Fibroblast of gingiva (primary cell): Measurements from ENCODE around the gene SH3PXD2A.
A peak's percentile ranks its signal among the peaks of the same experiment; 100 is the strongest.
"Not testable (repeated sequence)": the region's sequence is repeated elsewhere in the genome, so short reads cannot be mapped to it uniquely, and the experiment has no call there.

Source experiments
- DNase-seq: peaks from one replicate; pipeline ENCODE4 v3.0.0-alpha.2; 2011; ENCODE audit warnings: low read depth

SH3PXD2A gene

DNA sequence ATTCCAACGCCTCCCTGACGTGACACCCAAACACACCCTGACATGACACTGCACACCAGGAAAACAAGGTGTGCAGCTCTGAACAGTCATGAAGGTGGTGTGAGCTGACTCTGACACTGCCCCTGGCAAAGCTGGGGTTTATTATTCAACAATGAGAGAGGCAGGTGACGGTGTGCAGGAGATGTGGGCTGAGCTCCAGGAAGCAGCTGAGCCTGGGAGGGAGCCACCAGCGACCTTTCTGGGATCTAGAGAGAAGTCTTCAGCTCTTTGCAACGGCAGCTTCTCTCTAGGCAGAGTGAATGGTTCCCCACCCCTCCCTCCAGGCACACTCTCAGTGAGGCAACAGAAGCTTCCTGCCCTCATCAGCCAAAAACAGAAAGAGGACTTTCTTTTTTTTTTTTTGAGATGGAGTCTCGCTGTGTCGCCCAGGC is 65.6 kb downstream of the SH3PXD2A start:
- DNase-seq, result no peak

DNA sequence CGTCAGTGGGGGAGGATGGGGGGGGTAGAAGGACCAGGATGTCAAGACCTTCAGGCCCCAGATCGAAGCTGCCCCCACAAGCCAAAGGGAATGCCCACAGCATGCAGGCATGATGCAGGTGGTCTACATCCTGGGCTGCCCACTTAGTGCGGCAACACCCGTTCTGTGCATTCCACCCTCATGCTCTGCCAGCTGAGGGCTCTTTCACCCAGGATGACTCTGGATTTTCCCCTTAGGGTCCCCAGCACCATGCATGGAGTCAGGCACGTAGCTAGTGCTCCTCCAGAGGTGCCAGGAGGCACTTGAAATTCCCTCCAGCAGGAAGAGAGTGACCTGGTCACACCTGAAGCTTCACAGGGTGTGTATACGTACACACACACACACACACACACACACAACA is 66.2 kb downstream of the SH3PXD2A start:
- no peak for DNase-seq

DNA sequence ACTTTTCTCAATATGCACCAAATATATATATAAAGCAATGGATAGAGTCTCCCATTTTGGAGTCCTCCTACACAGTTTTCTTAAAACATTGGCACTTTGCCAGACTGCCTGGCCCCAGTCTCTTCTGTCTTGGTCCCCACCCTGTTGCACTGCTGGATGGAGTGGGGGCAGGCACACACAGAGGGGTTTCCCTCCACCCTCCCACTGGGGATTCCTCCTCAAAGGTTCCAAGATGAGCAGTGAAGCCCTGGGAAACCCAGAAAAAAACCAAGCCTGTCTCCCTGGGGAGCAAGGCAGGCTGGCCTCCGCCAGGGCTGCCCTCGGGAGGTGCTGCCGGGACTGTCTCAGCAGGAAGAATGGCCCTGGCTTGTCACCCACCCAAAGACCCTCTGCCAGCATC is 68.0 kb downstream of the SH3PXD2A start:
- no peak for DNase-seq

GRCh38 chr10:103786020-103786419 is 69.4 kb downstream of the SH3PXD2A start:
- DNase-seq, result no peak

- DNase-seq, result no peak
These were observed 70.5 kb downstream of the SH3PXD2A start for GRCh38 chr10:103784723-103785418.

GRCh38 chr10:103784089-103784488 is 71.3 kb downstream of the SH3PXD2A start:
- no peak for DNase-seq

DNA sequence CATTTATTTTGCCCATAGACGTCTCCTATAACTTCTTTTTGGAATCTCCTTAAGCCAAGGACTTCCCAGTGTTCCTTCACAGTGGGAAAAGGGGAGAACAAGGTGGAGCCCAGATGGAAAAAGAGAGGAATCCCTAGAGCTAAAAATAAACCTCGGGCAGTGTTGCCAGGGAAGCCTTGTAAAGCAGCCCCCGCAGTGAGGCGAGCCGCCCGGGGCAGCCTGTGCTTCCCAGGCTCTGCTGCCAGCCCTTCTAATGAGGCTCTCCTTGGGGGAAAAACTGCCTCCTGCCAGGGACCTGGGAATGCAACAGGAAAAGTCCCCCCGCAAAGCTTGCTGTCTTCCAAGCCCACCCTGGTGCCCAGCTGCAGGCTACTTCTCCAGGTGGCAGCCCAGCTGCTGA is 71.7 kb downstream of the SH3PXD2A start:
- DNase-seq, result no peak

DNA sequence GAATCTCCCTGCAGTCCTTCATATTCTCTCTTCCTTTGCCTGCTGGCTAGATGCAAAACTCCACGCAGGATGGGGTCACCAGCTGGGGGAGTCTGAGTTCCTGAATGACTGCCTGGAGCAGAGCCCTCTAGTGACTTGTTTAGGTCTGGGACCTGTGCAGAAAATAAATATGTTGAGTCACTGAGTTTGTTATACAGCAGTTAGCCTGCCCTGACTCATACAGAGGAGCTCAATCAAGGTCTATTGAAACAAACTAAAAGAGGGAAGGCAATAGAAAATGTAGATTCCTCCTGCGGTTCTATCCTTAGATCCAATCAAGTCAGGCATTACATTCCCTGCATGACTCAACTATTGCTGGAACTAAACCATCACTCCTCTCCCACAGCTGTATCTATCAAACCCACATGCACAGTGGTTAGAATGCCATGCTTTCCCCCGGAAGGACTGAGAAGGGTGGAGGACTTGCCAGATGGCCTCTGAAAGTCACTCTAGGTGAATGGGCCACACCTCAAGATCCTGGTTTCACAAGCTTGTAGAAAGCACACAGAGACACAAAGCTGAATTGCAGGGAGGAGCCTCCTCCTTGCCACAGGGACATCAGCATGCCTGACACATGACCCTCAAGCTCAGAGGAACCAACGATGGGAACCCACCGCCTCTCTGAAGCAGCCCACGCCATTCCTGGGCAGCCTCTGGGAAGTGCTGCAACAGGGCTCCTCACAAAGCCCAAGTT is 73.9 kb downstream of the SH3PXD2A start:
- peak; percentile 82 for DNase-seq

GRCh38 chr10:103780242-103781149 is 74.9 kb downstream of the SH3PXD2A start:
- DNase-seq, result no peak

DNA sequence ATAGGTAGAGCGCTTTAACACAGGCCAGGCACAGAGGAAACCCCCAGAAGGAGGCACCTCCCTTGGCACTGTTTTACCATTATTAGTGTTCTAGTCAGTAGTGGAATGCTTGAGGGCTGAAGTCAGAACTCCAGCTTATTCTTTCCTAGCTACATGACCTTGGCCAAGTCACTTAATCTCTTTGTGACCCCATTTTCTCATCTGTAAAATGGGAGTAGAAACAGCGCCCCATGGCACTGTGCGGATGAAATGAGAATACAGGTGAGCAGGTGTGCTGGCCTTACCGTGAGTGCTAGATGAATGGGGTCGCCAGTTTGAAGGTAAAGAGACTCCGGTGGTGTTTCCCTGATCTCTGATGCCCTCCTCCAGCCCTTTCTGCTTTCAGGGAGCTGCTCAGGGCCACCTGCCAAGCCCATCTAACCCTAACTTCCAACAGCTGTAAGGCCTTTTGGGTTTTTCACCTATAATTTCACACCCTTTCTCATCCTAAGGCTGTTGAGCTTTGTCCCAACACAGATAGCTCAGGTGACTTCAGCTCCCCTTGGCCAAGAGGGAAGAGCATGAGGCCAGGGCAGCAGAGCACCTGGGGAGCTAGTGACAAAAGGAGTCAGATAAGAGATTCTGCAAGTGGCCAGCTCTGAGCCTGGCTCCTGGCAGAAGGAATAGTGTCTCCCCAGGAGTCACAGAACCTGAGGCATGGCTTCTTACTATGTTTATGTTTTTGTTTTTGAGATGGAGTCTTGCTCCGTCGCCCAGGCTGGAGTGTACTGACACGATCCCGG is 76.8 kb downstream of the SH3PXD2A start:
- DNase-seq, result no peak

DNA sequence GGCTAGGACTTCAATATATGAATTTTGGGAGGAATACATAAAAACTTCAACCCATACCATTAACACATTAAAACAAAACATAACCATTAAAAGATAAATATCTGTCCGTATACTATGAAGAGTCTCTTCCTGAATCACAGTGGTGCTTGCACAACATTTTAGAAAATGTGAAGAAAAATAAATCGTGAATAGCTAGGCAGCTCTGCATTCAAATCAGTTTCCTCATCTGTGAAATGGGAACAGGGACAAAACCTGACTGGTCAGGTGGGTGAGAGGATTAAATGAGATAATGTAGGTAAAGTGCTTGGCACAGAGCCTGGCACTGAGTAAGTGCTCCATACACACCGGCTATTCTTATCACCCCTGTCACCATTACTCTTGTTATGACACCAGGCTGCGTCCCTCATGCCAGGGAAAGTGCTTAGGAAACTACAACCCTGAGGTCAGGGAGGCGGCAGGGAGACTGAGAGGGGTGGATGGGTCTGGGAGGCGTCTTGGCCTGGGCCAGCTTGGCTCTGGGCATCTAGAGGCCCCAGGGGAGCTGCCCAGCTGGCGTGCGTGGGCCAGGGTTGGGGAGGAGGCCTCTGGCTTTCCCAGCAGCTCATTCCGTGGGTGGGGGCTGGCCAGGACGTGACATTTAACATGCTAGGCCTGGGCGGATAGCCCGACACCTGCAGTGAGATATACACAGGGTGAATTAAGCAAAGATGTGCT is 78.3 kb downstream of the SH3PXD2A start:
- DNase-seq, result peak; percentile 62

DNA sequence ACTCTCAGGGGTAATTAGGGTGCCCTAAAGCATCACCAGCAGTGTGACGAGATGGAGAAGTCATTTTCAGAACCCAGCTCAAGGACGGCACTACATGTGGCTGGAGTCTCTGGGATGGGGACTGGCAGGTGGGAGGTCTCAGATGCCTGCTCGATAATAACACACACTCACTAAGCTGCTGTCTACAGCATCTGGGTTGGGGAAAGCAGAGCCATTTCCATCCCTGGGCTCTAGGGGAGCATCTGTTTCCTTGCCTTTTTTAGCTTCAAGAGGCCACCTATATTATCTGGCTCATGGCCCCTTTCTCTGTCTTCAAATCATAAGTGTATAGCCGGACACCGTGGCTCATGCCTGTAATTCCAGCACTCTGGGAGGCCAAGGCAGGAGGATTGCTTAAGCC is 79.6 kb downstream of the SH3PXD2A start:
- no peak for DNase-seq

GRCh38 chr10:103772846-103773245 is 82.5 kb downstream of the SH3PXD2A start:
- DNase-seq, result not testable (repeated sequence)

DNA sequence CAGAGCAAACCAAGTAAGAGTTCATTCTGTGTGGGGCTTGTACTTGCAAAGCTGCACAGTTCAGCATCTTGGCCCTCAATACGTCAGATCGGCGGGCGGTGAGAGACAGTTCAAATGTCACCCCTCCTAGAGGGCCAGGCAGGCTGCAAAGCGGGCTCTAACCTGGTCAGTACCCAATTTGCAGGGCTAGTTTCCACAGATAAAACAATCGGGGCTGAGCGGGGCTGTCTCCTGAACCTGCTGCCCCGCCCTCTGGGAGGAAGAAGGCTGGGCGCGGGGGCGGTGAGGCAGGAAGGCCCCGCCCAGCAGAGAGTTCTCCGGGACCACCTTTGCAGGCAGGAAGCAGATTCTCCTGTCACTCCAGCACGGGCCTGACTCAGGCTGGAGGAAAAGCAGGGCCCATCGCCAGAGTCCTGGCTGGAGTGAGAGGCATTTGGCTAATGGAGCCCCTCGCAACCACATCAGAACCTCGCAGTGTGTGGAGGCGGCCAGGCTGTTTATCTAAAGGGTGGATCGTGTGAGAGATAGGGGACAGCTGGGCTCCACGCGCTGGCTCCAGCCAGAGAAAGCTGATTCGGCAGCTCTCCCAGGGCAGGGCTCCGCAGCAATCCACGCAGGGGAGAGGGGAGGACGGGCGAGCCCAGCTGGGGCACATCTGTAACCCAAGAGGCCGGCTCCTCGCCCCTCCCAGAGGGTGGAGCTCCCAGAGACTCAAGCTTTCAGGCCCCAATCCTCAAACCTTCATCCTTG is 83.1 kb downstream of the SH3PXD2A start:
- DNase-seq, result peak; percentile 88

GRCh38 chr10:103770139-103770538 is 85.2 kb downstream of the SH3PXD2A start:
- DNase-seq, result no peak

DNA sequence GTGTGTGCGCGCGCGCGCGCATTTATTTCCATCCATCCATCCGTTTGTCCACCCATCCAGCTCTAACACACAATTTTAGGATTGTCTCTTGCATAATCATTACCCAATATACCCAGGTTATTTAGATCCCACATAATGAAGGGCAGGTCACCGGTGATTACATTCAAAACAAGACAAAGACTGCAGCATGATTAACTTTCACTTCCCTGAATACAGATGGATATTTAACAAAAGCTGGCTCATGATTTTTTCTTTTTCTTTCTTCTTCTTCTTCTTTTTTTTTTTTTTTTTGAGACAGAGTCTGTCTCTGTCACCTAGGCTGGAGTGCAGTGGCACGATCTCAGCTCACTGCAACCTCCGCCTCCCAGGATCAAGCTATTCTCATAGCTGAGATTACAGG is 86.2 kb downstream of the SH3PXD2A start:
- no peak for DNase-seq

DNA sequence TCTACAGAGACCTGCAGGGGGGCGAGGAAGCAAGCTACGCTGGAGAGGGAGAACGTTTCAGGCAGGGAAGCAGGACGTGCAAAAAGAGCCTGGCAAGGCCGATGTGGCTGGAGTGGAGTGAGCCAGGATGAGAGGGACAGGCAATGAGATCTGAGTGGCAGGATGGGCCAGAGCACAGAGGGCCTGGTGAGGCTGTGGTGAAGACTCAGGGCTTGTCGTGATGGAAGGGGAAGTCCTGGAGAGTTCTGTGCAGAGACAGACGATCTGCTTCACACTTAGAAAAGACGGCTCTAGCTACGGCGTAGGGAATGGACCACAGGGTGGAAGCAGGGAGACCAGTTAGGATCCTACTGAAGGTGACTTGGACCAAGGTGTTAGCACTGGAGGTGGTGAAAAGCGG is 87.0 kb downstream of the SH3PXD2A start:
- no peak for DNase-seq

DNA sequence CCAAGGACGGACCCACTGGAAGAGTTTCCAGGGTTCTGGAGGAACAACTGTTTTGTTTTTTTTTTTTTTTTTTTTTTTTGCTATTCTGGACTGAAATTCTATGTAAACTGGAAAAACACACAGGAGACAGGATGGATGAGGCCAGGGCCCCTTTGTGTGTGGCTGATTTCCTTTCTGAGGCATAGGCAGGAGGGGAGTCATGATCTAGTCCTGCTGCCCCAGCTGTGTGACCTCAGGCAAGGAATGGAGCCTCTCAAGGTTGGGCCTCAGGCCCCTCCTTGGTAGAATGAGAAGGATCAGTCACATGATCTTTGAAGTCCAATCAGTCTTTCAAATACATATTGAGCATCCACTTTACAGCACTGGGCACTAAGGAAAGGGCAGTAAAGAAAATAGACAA is 87.6 kb downstream of the SH3PXD2A start:
- DNase-seq, result no peak

DNA sequence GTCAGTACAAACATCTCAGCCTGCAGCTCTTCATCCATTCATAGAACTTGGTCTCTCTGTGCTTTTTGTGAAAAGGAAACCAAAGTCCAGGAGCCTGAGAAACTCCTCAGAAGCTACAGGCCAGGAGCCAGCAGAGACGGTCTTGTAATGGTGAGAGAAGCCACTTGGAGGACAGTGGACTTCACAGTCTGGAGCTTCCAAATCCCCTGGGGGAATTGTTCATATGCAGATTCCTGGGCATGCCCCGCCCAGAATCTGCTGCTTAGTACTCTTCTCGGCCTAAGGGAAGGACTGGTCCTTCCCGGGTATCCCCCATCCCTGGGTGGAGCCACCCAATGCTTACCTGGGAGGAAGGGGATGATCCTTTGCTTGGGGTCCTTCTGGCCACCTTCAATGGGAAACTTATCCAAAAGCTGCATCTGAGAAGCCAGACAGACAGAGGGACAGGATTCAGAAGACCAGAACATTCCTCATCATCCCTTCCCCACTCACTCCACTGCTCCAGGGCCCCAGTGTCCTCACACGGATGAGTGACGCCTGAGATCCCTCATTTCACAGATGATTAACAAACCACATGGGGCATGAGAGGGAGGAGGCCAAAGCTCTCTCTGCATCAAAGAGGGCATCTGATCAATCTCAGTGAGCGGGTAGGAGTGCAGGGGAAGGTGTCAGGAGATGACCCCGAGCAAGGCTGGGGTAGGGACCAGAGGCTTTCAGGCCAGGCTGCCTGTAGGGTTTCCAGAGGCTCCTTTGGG is 88.4 kb downstream of the SH3PXD2A start:
- no peak for DNase-seq

DNA sequence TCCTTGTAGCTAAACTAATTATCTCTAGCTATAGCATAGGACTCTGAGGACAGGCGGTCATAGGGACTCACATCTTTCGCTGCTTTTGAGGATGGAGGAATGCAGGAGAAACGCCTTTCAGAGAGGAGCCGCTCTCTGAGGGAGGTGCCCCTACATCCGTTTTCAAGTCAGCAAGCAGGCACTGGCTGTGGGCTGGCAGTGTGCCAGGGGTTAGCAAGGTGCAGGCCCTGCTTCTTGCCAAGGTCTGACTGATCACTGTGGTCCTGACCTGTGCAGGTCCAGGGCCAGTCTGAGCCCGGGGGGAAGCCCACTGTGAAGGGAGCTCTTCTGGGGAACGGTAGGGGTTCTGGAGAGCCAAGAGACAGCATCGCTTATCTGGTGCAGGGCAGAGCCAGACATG is 89.4 kb downstream of the SH3PXD2A start:
- DNase-seq, result no peak
